Measurements from ENCODE around the gene TUBA4B.

TUBA4B gene

DNA sequence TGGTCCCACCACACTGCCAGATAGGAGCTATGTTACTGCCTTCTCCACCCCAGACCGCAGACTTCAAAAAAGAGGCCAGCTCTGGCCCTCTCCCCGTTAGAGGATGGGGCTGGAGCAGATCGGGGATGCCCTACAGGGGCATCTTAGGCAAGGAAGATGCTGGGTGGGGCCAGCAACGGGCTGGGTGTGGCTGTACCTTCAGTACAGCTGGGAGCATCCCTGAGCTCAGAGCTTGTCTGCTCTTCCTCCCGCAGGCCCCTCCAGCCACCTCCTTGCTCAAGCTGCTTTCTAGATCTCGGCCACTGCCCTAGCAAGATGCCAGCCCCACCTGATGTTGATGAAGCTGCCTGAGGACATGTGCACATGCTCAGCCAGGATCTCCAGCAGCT is 46.3 kb downstream of the TUBA4B start:
- Histone ChIP-seq H3K27ac (no peak overlapping the region), H3K4me3 (no peak overlapping the region)
- TF ChIP-seq, protein P1, sequence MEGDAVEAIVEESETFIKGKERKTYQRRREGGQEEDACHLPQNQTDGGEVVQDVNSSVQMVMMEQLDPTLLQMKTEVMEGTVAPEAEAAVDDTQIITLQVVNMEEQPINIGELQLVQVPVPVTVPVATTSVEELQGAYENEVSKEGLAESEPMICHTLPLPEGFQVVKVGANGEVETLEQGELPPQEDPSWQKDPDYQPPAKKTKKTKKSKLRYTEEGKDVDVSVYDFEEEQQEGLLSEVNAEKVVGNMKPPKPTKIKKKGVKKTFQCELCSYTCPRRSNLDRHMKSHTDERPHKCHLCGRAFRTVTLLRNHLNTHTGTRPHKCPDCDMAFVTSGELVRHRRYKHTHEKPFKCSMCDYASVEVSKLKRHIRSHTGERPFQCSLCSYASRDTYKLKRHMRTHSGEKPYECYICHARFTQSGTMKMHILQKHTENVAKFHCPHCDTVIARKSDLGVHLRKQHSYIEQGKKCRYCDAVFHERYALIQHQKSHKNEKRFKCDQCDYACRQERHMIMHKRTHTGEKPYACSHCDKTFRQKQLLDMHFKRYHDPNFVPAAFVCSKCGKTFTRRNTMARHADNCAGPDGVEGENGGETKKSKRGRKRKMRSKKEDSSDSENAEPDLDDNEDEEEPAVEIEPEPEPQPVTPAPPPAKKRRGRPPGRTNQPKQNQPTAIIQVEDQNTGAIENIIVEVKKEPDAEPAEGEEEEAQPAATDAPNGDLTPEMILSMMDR (IDR thresholded peaks at IDR 0.05), result no peak
- DNase-seq (ENCODE audit: low spot score), result no peak

GRCh38 chr2:219300022-219300421 is 47.0 kb downstream of the TUBA4B start:
- Histone ChIP-seq H3K27ac (no peak overlapping the region), H3K4me3 (no peak overlapping the region)
- no peak for DNase-seq (ENCODE audit: low spot score)
- TF ChIP-seq, protein P1 (IDR thresholded peaks at IDR 0.05), result no peak

DNA sequence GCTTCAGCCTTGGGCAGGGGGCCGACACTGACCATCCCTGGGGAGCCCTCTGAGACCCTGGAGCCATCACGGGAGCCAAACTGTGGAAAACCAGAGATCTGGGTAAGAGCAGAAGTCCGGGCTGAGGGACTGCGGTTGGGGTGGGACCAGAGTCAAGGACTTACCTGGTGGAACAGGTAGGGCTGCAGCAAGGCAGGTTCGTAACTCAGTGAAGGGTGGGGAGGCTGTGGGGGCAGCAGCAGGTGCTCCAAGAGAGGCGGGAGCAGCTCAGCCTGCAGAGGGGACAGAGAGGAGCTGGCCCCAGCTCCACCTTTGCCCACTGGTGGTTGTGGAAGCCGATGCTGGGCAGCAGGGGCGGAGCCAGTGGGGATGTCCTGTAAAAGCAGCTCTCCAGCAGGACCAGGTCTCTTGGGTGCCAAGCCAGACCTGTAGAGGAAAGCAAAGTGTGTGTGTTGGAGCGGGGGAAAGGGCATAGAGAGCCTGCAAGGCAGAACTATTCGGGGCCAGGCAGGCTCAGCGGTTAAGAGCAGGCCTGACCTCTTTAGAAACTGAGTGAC is 49.4 kb downstream of the TUBA4B start:
- TF ChIP-seq, protein P1 (IDR thresholded peaks at IDR 0.05), result no peak
- no peak for DNase-seq (ENCODE audit: low spot score)

GRCh38 chr2:219304223-219304622 is 51.2 kb downstream of the TUBA4B start:
- Histone ChIP-seq H3K27ac (no peak overlapping the region), H3K4me3 (no peak overlapping the region)
- TF ChIP-seq, protein P1 (IDR thresholded peaks at IDR 0.05), result no peak
- DNase-seq (ENCODE audit: low spot score), result no peak

More for the DNA sequence above, 49.4 kb downstream of the TUBA4B start:
- Histone ChIP-seq H3K4me3 (no peak overlapping the region), H3K27ac (no peak overlapping the region)

- no peak overlapping the region for H3K4me3 ChIP-seq
- TF ChIP-seq, protein P1 (IDR thresholded peaks at IDR 0.05), result no peak
- H3K27ac ChIP-seq, result no peak overlapping the region
- DNase-seq (ENCODE audit: low spot score), result no peak
These were observed 53.0 kb downstream of the TUBA4B start for GRCh38 chr2:219306047-219306446.

DNA sequence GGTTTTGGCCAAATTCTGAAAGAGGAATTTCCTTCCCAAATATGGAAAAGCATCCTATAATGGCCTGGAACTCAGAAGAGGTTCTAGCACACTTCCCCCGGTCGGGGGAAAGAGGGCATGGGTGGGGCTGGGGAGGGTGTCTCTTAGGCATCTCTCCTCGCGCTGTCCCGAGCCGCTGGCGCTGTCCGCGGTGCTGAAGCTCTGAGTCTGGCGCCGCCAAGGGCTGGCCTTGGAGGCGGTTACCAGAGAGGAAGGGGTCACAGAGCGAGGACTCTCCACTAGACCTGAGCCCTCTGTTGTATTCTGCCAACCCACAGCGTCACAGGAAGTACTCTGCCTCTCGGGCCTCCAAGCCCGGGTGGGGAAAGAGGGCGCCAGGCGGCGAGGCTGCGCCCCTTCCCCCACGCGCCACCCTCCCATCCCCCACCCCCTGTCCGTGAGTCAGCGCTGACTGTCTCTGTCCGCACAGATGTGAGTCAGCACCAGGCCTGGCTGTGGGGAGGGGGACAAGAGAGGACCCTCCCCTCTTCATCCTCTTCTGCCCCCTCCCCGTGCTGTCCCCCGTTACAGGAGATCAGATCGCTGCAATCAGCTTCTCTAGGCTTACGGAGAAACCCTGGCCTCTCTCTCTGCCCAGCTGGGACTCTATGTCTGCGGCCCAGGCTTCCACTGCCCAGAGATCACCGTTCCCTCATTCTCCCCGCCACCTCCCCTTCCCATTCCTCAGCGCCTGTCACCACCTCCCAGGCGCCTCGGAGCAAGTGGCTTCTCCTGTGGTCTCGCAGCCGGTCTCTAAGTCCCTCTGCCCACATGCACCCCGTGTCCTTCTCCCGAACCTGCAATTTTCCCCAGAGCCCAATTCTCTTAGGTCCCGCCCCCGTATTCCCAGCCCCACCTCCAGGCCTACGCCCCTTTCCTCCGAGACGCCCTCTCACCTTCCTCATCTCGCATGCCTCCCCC is 55.4 kb downstream of the TUBA4B start:
- H3K4me3 ChIP-seq, result no peak overlapping the region
- TF ChIP-seq, protein P1 (IDR thresholded peaks at IDR 0.05), result no peak
- no peak overlapping the region for H3K27ac ChIP-seq
- no peak for DNase-seq (ENCODE audit: low spot score)
